Muscle layer of colon (tissue), 2 donors: Measurements from ENCODE around the gene SGSM2.

Experiments used
- H3K27ac ChIP-seq: one replicate; pipeline ENCODE4 v1.7.0; 2013; ENCODE audit warnings: low read depth, mild to moderate bottlenecking, low read length, moderate library complexity
- H3K27me3 ChIP-seq, 2 donors: one replicate each; pipeline ENCODE4 v1.7.0; 2013; ENCODE audit warnings: low read length in 2 of 2, mild to moderate bottlenecking in 2 of 2; ENCODE audit not compliant: insufficient read depth in 2 of 2, control insufficient read depth in 1 of 2
- H3K36me3 ChIP-seq: one replicate; pipeline ENCODE4 v1.7.0; 2013; ENCODE audit warnings: mild to moderate bottlenecking, low read length; ENCODE audit not compliant: insufficient read depth
- H3K4me1 ChIP-seq: one replicate; pipeline ENCODE4 v1.7.0; 2013; ENCODE audit warnings: mild to moderate bottlenecking, low read length; ENCODE audit not compliant: insufficient read depth
- H3K4me3 ChIP-seq, 2 donors: one replicate each; pipeline ENCODE4 v1.7.0; 2013; ENCODE audit warnings: low read length in 2 of 2, low read depth in 1 of 2, mild to moderate bottlenecking in 1 of 2, moderate library complexity in 1 of 2
- H3K9ac ChIP-seq: one replicate; pipeline ENCODE4 v1.7.0; 2013; ENCODE audit warnings: low read length
- H3K9me3 ChIP-seq: one replicate; pipeline ENCODE4 v1.7.0; 2013; ENCODE audit warnings: mild to moderate bottlenecking, low read length
- donor health status: abdominal sarcoma.
- donor health status: Adenocarcinoma of cecum.

Gene SGSM2

DNA sequence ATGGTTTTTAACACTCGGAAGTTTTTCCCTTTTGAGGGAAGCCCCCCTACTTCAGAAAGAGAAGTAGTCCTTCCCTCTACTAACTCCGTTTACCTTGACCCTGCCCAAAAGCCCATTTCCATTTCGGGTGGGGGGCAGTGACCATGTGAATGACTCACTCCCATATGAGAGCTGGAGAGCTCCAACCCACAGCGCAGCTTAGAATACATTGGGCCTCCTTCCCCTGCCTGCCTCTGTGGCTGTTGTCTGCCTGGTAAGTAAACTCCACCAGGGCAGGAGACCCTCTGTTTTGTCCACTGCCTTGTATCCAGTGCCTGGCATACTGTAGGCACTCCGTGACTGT, 985 bp downstream of the SGSM2 start:
- H3K4me3 ChIP-seq: peak overlapping the region; percentile 56 to 65
- no peaks in the 10 kb centered on the region for H3K9me3 ChIP-seq
- H3K9ac ChIP-seq: peak overlapping the region; percentile 61
- peaks cover 11% of the 10 kb centered on the region for H3K4me1 ChIP-seq
- peaks cover 24% of the 10 kb centered on the region for H3K36me3 ChIP-seq
- peak overlapping the region; percentile 76 for H3K27ac ChIP-seq
- no peaks in the 10 kb centered on the region for H3K27me3 ChIP-seq

DNA sequence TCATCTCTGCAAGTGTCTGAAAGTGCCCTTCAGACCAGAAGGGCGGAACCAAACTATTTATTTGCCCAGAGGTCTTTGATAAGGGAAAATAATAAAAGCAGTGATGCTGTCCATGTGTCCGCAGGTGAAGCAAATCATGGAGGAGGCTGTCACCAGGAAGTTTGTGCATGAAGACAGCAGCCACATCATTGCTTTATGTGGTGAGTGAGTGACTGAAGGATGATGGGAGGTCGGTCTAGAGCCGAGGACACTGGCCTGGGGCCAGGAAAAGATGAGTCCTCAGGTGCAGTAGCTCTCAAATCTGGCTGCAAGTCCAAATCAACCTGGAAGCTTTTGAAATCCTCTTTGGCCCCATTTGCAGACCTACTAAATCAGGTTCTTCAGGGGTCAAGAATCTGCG, 6.1 kb downstream of the SGSM2 start:
- Histone ChIP-seq H3K9ac (no peak overlapping the region), H3K4me1 (peaks cover 1% of the 10 kb centered on the region), H3K27ac (no peak overlapping the region), H3K4me3 (no peak overlapping the region), H3K9me3 (no peaks in the 10 kb centered on the region), H3K36me3 (peaks cover 26% of the 10 kb centered on the region), H3K27me3 (no peaks in the 10 kb centered on the region)

DNA sequence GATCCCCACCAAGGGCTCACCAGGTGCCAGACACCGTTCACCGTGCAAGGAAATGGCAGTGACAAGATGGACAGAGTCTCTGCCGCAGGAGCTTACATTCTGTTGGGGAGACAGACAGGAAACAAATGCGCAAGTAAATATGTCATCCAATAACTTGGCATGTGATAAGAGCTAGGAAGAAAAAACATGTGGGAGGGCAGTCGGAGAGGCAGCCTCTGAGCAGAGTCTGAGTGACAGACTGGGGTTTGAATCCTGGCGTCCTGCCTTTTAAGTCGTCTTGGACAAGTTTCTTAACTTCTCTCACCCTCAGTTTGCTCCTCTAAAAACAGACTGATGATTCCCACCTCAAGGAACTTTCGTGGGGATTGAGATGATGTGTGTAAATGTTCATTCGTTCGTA, 7.2 kb downstream of the SGSM2 start:
- no peak overlapping the region for H3K4me3 ChIP-seq
- no peaks in the 10 kb centered on the region for H3K4me1 ChIP-seq
- no peaks in the 10 kb centered on the region for H3K9me3 ChIP-seq
- peaks cover 26% of the 10 kb centered on the region for H3K36me3 ChIP-seq
- no peak overlapping the region for H3K27ac ChIP-seq
- no peaks in the 10 kb centered on the region for H3K27me3 ChIP-seq
- no peak overlapping the region for H3K9ac ChIP-seq

DNA sequence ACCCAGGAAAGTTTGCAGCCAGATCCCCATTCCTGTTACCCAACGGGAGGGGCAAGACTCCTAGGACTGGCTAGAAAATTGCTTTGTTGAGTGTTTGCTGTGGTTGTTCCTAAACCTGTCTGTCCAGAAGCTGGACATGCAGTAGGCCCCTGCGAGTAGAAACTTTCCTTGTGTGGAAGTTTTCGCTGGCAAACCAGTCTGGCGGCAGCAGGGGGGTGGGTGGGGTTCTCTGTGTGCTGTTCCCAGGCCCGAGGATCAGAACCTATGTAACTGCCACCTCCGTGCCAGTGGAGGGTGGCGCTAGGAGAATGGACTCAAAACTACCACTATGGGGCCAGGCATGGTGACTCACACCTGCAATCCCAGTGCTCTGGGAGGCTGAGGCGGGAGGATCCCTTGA, 9.2 kb downstream of the SGSM2 start:
- Histone ChIP-seq H3K9me3 (no peaks in the 10 kb centered on the region), H3K4me3 (no peak overlapping the region), H3K36me3 (peaks cover 25% of the 10 kb centered on the region), H3K27me3 (no peaks in the 10 kb centered on the region), H3K27ac (no peak overlapping the region), H3K9ac (no peak overlapping the region), H3K4me1 (no peaks in the 10 kb centered on the region)

DNA sequence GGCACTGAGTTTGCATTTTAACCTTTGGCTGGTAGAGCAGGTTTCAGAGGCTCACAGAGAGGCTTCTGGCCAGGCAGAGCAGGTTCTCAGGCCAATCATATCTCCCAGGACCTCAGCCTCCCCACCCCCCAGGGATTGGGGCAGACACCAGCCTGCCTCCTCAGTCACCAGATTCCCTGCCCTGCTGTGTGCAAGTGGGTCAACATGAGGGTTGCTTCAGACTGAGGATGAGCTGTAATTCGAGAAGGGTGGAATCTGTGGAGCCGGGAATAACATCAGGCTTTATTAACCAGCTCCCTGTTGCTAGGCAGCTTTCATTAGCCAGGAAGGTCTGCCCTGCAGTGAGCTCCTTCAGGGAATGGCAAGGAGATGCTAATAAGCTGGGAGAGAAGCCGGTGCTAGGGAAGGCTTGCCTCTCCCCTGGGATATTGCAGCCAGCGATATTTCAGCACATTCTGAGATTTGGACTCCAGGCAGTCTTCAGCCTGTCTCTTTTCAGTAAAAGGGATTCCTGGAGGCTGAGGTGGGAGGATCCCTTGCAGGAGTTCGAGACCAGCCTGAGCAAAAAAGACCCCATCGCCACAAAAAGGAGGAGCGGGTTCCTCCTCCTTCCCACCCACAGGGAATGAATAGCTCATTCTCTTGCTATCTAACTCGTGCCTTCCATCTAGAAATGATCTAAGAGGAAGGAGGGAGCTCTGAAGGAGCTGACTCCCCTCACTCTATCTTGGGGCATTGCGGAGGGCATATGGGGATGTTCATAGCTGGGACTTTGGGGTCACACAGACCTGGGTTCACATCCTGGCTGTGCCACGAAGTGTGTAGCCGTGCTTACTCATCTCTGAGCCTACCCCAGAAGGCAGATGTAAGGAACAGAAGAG, 10.7 kb downstream of the SGSM2 start:
- no peaks in the 10 kb centered on the region for H3K9me3 ChIP-seq
- no peak overlapping the region for H3K4me3 ChIP-seq
- peaks cover 19% of the 10 kb centered on the region for H3K36me3 ChIP-seq
- no peaks in the 10 kb centered on the region for H3K27me3 ChIP-seq
- no peak overlapping the region for H3K9ac ChIP-seq
- peaks cover 2% of the 10 kb centered on the region for H3K4me1 ChIP-seq
- no peak overlapping the region for H3K27ac ChIP-seq

DNA sequence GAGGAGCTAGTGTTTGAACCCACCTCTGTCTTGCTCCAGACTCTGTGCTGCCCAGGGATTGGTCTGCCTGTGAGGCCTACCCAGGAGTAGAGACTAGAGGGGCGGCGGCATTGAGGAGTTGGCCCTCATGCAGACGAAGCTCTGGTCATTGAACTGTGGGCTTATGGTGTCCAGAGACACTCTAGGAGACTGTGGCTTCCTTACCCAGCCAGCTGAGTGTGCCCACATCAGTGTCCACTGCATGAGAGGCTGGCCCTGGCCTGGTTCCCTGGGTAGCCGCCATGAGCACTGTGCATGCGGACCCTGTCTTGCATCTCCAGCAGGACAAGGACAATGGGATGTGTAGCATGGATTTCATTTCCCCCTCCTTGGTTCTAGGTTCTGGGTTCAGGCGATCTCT, 14.0 kb downstream of the SGSM2 start:
- Histone ChIP-seq H3K4me1 (peaks cover 3% of the 10 kb centered on the region), H3K9me3 (no peaks in the 10 kb centered on the region), H3K4me3 (no peak overlapping the region), H3K27me3 (no peaks in the 10 kb centered on the region), H3K9ac (no peak overlapping the region), H3K36me3 (no peaks in the 10 kb centered on the region), H3K27ac (no peak overlapping the region)

DNA sequence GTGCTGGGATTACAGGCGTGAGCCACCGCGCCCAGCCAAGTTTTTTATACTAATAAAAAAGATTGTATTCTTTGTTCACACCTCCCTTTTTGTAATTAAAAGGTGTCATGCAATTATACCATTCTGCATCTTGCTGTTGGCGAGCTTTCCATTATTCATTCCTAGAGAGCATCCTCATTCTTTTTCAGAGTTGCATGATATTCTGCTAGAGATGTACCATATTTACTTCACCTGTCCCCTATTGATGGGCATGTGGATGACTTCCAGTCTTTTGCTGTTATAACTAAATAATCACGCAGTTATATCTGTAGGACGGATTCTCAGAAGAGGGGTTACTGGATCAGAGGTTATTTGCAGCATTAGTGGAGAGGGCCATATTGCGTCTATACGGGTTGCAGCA, 17.0 kb downstream of the SGSM2 start:
- Histone ChIP-seq H3K27me3 (no peaks in the 10 kb centered on the region), H3K27ac (no peak overlapping the region), H3K4me3 (no peak overlapping the region), H3K9ac (no peak overlapping the region), H3K4me1 (peaks cover 8% of the 10 kb centered on the region), H3K9me3 (no peaks in the 10 kb centered on the region), H3K36me3 (no peaks in the 10 kb centered on the region)

DNA sequence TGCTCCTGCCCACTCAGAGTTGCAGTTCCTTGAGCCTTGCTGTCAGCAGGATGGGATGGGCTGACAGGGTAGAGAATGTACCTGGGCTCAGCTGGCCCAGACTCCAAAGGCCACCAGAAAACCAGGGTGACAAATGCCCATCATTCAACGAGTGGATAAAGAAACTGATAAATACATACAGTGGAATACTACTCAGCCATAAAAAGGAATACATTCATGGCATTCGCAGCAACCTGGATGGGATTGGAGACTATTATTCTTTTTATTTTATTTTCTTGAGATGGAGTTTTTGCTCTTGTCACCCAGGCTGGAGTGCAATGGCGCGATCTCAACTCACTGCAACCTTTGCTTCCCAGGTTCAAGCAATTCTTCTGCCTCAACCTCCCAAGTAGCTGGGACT, 19.9 kb downstream of the SGSM2 start:
- Histone ChIP-seq H3K36me3 (peaks cover 10% of the 10 kb centered on the region), H3K4me1 (peaks cover 12% of the 10 kb centered on the region), H3K27ac (no peak overlapping the region), H3K9ac (no peak overlapping the region), H3K9me3 (no peaks in the 10 kb centered on the region), H3K4me3 (no peak overlapping the region), H3K27me3 (no peaks in the 10 kb centered on the region)

DNA sequence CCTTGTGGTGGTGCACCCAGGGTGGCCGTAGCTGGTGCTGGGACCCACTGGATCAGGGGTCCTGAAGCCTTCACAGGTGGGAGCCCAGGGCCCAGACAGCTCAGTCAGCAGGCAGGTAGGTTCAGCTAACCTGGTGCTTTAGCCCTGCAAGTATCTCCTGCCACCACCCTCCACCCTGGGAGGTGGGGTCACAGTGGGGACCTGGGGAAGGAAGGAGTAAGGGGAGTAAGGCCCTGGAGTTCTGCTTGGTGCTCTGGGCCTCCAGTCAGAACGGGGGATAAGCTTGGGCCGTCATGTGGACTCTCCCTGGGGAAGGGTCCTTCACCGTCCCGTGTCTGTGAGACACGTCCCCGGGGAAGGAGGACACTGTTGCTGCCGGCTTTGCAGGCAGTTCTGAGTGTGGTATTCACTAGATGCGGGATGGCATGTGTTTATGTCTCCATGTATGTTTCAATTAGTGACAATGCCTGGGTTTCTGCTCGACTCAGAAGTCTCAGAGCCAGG, 20.7 kb downstream of the SGSM2 start:
- Histone ChIP-seq H3K9me3 (no peaks in the 10 kb centered on the region), H3K4me3 (no peak overlapping the region), H3K27me3 (no peaks in the 10 kb centered on the region), H3K36me3 (peaks cover 16% of the 10 kb centered on the region), H3K4me1 (peaks cover 10% of the 10 kb centered on the region), H3K9ac (no peak overlapping the region), H3K27ac (no peak overlapping the region)

DNA sequence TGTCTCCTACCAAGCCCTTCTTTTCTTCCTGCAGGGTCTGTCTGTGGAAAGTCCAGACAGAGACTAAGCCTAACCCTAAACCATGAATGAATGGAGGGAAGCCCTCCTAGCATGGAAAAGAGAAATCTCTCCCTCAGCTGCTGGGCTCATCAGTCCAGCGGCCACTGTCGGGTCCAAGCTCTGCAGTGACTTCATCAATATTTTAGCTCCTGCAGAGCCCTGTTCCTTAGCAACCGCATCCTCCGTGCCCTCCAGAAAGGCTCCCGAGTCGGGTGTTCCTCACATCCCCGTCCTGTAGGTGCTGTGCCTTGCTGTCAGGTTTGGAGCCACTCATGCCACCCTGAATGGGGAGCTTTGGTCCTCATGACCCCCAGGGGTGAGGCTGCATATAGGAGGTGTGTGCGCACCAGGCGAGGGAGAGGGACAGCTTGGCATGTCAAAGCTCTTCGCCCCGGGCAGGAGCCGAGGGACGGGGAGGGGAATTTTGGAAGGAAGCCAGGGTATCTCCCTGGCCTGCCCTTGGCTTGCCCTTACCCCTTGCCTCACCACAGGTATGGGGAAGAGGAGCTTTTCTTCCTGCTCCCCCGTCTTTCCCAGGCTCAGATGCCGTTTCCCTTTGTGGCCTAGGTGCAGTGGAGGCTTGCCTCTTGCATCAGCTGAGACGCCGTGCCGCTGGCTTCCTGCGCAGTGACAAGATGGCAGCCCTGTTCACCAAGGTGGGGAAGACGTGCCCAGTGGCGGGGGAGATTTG, 23.9 kb downstream of the SGSM2 start:
- H3K27ac ChIP-seq: no peak overlapping the region

DNA sequence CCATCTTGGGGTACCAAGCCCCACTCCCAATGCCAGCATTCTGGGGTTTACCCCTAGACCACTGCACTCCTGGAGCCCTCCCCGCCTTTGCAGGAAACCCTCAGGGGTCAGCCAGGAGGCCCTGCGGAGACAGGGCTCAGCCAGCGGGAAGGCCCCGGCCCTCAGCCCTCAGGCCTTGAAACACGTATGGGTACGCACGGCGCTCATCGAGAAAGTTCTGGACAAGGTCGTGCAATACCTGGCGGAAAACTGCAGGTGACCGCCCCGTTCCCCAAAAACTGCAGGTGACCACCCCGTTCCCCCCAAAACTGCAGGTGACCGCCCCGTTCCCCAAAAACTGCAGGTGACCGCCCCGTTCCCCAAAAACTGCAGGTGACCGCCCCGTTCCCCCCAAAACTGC, 24.7 kb downstream of the SGSM2 start:
- H3K4me1 ChIP-seq: peaks cover 26% of the 10 kb centered on the region
- H3K27ac ChIP-seq: no peak overlapping the region
- no peak overlapping the region for H3K4me3 ChIP-seq
- H3K36me3 ChIP-seq: peaks cover 24% of the 10 kb centered on the region
- H3K9ac ChIP-seq: no peak overlapping the region
- no peaks in the 10 kb centered on the region for H3K9me3 ChIP-seq
- H3K27me3 ChIP-seq: no peaks in the 10 kb centered on the region

More for the DNA sequence above, 23.9 kb downstream of the SGSM2 start:
- Histone ChIP-seq H3K36me3 (peaks cover 24% of the 10 kb centered on the region), H3K4me3 (no peak overlapping the region), H3K9ac (no peak overlapping the region), H3K9me3 (no peaks in the 10 kb centered on the region), H3K27me3 (no peaks in the 10 kb centered on the region), H3K4me1 (peaks cover 23% of the 10 kb centered on the region)
